IPS DF 4.7 (cell line): ENCODE data around the gene ACP1.

ENCODE experiments used
- DNase-seq: peaks from one replicate; pipeline ENCODE4 v3.0.0-alpha.2; 2013; ENCODE audit warnings: low spot score; ENCODE audit errors: extremely low read depth

Gene ACP1

DNA sequence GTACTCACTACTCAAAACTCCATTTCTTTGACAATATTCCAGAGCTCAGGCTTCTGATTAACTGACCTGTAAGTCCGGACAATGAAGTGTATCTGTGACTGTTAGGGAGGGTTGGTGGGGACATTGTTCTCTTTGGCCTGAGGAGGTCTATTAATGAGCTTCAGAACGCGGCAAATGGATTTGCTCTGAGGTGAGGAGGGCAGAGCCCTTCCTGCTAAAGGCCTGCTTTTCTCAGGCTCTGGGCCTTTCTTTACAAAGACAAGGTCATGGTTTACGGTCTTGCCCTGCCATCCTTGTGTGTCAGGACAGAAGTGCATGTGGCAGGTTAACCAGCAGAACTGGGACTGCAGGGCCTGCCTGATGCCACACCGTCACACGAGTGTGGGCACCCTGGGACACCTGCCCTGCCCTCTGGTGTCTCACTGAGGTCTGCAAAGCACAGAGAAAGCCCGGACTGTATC, 15.9 kb downstream of the ACP1 start:
- DNase-seq: no peak

- no peak for DNase-seq
These were observed 16.6 kb downstream of the ACP1 start for GRCh38 chr2:281381-281780.

DNA sequence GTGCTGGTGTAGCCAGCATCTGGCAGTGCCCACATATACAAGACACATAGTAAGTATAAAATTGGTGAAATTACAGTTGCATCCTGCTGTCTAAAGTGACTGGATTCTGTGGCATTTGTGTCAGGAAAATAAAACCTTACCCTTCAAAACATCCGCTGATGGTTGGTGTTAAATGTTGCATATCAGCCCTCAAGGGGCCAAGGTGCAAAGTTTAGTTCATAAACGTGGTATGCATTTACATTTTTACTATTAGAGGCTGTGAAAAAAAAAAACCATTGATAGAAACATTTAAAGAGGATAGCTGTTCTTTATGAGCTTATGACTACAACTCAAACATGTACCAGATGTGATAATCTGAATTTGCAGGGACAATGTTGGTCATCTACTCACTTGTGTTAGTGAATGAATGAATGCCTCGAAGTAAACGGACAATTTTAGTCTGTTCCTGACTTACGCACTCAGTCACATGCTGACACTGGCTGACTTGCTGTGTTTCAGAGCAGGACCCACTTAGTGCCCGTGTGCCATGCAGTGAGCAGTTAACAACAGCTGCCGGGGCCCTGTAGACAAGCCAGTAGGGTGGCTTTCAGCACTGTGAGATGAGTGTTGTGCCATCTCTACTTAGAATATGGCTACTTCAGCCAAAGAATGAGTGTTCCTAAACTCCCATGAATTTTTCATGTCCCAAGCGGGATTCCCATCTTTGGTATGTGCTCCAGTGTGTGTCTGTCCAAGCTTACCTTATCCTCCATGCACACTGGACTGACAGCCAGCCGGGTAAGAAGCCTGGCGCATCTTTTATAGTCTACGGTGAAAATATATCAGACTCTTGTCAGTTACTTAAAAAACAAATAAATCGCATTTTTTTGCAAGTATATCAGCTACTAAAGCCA, 17.9 kb downstream of the ACP1 start:
- DNase-seq: no peak

DNA sequence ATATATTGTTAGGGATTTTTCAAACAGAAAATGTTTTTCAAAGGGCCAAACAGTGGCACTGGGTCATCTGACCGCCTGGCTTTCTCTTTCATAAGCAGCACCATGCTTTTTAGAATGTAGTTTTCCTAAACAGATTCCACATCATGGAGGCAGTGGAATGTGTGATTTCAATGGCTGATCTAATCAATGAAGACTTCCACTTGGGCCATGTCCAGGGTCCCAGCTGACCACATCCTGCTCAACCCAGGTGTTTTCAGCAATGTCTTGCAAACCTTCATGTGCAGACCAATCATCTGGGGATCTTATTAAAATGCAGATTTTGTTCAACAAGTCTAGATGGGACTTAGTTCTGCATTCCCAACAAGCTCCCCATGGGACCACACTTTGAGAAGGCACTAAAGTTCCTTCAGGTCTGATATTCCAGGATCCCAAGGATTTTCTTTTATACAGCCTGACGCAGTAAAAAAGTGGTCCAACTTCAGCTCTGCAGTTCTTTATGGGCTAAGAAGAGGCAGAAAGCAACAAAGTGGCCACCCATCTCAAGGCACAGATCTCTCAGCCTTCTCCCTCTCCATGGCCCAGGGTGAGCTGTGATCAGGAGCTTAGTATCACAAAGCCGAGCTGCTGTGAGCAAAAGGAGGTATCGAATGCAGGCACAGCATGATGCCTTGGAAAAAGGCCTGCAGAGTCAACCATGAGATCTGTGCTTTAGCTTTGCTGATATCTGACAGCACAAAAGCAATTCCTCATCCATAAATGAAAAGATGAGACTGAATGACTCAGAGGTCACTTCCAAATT, 19.4 kb downstream of the ACP1 start:
- DNase-seq: no peak

- no peak for DNase-seq
These were observed 20.2 kb downstream of the ACP1 start for GRCh38 chr2:284896-285492.

- no peak for DNase-seq
These were observed 20.8 kb downstream of the ACP1 start for GRCh38 chr2:285531-285930.

- DNase-seq: no peak
These were observed 21.3 kb downstream of the ACP1 start for GRCh38 chr2:286035-286434.

- DNase-seq: no peak
These were observed 22.1 kb downstream of the ACP1 start for GRCh38 chr2:286774-287392.

DNA sequence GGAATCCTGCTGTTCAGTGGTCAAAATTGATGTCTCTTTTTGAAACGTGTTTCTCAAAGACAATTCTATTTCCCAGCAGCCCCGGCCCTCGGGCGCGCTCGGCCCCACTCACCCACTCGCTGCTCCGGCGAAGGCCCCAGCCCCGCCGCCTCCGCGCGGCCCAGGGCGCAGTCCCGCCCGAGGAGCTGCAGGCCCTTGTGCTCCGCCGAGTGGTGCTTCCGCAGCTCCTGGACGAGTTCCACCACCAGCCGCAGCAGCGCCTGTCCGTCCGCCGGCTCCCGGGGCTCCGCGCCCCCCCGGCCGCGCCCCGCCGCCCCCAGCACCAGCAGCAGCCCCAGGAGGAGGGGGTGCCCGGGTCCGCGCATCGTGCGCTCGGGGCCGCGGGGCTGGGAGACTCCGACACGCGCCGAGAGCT, 22.7 kb downstream of the ACP1 start:
- no peak for DNase-seq

GRCh38 chr2:287911-288757, 23.4 kb downstream of the ACP1 start, which contains the start of gene ALKAL2:
TSS of gene ALKAL2 (minus strand) at chr2:288091. CDS start at chr2:287835, 256 bp downstream.
- no peak for DNase-seq

- DNase-seq: no peak
These were observed 24.1 kb downstream of the ACP1 start for GRCh38 chr2:288758-289361.

DNA sequence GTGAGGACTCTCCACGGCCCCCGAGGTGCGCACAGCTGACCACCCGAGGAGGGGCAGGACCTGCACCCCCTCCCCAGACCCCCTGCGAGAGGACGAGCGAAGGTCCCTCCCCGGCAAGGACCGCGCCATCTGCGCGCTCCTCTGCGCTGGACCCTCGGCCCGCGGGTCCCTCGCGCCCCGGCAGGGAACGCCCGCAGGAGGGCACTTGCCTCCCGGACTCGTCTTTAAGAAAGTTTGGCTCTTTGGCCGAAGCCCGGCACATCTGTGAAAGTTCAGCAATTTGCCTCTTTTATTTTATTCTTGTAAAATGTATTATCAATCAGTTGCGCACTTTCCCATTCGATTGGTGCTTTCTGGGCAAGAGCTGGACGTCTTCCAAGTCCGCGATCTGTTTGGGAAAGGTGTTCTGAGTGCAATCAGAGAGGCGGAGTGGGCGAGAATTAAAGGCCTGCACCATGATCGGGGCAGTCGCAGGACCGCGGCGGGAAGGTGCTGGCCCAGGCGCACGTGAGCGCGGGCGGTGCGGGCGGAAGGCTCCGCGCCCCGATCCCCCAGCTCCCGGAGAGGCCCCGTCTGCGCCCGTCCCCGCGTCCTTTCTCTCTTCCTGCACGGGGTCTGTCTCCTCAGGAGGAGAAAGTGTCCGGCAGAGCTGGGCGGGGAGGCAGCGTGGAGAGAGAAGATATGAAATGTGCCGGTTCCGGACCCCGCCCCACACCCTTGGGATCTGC, 24.8 kb downstream of the ACP1 start:
- DNase-seq: no peak

GRCh38 chr2:290090-290722, 25.5 kb downstream of the ACP1 start:
- DNase-seq: no peak

GRCh38 chr2:295090-295489, 30.3 kb downstream of the ACP1 start:
- DNase-seq: no peak

GRCh38 chr2:296354-296753, 31.6 kb downstream of the ACP1 start:
- no peak for DNase-seq

DNA sequence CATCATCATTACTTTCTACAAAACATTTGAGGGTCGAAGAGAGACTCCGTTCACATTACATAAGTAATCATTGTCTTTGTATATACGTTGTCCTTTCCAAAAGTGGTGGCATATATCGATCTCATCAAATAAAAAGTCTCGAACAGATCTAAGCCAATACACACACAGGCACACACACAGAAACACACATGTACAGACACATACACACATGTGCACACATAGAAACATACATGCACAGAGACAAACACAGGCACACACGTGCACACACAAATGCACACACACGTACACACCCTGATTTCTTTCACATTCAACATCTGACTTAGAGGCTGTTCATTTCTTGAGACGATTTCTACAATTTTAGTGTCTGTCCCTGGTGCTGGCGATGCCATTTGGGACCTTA, 40.6 kb downstream of the ACP1 start:
- no peak for DNase-seq

- DNase-seq: no peak
These were observed 44.6 kb downstream of the ACP1 start for GRCh38 chr2:309148-309953.

DNA sequence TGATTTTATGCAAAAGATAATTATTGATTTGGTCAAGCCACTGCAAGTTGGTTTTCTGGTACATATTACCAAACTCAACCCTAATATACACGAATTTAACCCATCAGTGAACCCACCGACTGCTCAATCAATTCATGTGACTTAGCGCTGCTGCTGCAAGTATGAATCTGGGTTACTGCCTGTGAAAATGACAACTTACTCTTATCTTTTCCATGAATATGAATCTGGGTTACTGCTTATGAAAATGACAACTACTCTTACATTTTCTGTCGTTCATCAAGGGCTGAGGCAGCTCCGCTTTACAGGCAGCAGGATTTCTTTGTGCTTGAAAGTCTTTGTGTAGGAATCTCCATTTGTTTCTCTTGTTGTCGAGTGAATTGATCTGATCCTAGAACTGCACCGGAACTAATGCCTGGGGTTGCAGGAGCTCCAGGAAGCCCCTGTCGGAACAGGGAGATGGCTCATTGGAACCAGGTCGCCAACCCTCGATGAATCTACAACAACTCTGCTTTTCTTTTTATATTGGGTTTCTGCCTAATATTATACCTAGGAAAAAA, 45.3 kb downstream of the ACP1 start:
- DNase-seq: no peak
